Endothelial cell (in vitro differentiated cells): ENCODE measurements around the gene GAB1. TPM values are rescaled to one million over a fixed set of nuclear protein-coding genes. Genes with fewer than 3 reads are reported as not detected.

ENCODE experiments used
- DNase-seq: peaks from one replicate; pipeline ENCODE4 v3.0.0; 2021; ENCODE audit warnings: low spot score
- H3K27ac Mint-ChIP-seq: one replicate; pipeline ENCODE4 v1.8.0; 2021; ENCODE audit warnings: mixed read lengths, inconsistent platforms; ENCODE audit not compliant: unreplicated experiment
- H3K27me3 Mint-ChIP-seq: one replicate; pipeline ENCODE4 v1.8.0; 2021; ENCODE audit warnings: mild to moderate bottlenecking, moderate library complexity, mixed read lengths, inconsistent platforms; ENCODE audit not compliant: unreplicated experiment
- H3K36me3 Mint-ChIP-seq: one replicate; pipeline ENCODE4 v1.8.0; 2021; ENCODE audit warnings: mild to moderate bottlenecking, low read depth, mixed read lengths, inconsistent platforms; ENCODE audit not compliant: unreplicated experiment
- H3K4me1 Mint-ChIP-seq: one replicate; pipeline ENCODE4 v1.8.0; 2021; ENCODE audit warnings: mild to moderate bottlenecking, mixed read lengths, inconsistent platforms; ENCODE audit not compliant: unreplicated experiment
- H3K4me3 Mint-ChIP-seq: one replicate; pipeline ENCODE4 v1.8.0; 2021; ENCODE audit warnings: mild to moderate bottlenecking, mixed read lengths, inconsistent platforms; ENCODE audit not compliant: unreplicated experiment
- H3K9me3 Mint-ChIP-seq: one replicate; pipeline ENCODE4 v1.8.0; 2021; ENCODE audit warnings: mixed read lengths, inconsistent platforms; ENCODE audit not compliant: unreplicated experiment
- CTCF ChIP-seq: fragments of 200-600 bp; sonication (generic); IDR thresholded peaks from one replicate; pipeline ENCODE4 v1.5.0; 2021; ENCODE audit warnings: antibody characterized with exemption; ENCODE audit not compliant: unreplicated experiment
- total RNA-seq: library from RNA; stranded (reverse); fragmentation: NEBNext Ultra II Directional; extraction: Animal tissue kit (Norgen Biotek cat#: 25700); gene quantifications from one replicate; pipeline ENCODE4 v1.2.1, GENCODE V29; 2021; ENCODE audit not compliant: unreplicated experiment

Gene GAB1
- total RNA-seq, 1 donor from 2014 or later, result 51.8 TPM

- Mint-ChIP-seq H3K27ac (no peak overlapping the region), H3K4me3 (no peak overlapping the region), H3K27me3 (no peaks in the 10 kb centered on the region), H3K4me1 (no peaks in the 10 kb centered on the region), H3K36me3 (no peaks in the 10 kb centered on the region), H3K9me3 (no peaks in the 10 kb centered on the region)
- no peak for TF ChIP-seq CTCF
- DNase-seq, result no peak
Measured at GRCh38 chr4:143292858-143293257, 43.8 kb upstream of the GAB1 start.

DNA sequence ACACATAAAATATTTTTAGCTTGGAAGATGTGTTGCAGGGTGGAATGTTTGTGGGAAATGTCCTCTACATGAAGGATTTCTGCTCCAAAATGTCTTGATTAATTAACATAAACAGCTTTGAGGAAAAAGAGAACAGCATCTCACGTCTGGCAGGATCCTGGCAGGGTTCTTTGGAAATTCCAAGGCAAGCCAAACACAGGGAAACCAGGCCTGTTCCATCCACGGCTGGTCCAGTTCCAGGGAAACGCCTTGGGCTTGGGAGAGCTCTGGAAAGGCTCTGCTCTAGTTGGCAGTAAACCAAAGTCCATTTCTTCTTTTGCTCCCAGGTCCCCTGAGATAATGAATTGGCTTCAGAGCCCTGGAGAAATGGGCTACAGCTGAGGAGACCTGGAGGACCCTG, 42.4 kb upstream of the GAB1 start:
- Mint-ChIP-seq H3K27ac (no peak overlapping the region), H3K36me3 (no peaks in the 10 kb centered on the region), H3K4me3 (no peak overlapping the region), H3K27me3 (no peaks in the 10 kb centered on the region), H3K4me1 (no peaks in the 10 kb centered on the region), H3K9me3 (no peaks in the 10 kb centered on the region)
- no peak for DNase-seq
- TF ChIP-seq CTCF, result no peak

DNA sequence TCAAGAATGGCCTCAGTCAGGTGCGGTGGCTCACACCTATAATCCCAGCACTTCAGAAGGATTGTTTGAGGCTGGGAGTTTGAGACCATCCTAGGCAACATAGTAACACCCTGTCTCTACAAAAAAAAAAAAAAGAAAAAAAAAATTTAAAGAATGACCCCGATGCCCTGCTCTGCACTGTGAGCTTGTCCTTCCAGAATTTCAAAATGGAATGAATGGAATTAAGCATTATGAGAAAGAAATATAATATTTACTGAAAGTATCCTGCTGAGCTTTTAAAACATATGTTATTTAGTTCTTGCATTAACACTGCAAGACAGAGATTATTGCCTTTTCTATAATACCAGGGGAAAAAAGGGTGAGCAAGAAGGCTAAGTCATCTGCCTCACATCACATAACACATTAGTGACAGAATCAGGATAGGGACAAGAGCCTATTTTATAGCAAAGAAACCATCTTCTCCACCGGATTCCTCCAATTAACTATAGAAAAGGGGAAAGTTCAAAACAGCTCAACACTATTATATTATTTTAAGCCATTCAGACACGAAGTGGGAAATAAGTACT, 41.9 kb upstream of the GAB1 start:
- Mint-ChIP-seq H3K9me3 (no peaks in the 10 kb centered on the region), H3K27me3 (peaks cover 1% of the 10 kb centered on the region), H3K36me3 (no peaks in the 10 kb centered on the region), H3K27ac (no peak overlapping the region), H3K4me3 (no peak overlapping the region), H3K4me1 (no peaks in the 10 kb centered on the region)
- no peak for DNase-seq
- no peak for TF ChIP-seq CTCF

GRCh38 chr4:143296397-143297067, 40.1 kb upstream of the GAB1 start:
- TF ChIP-seq CTCF, result no peak

GRCh38 chr4:143300860-143301259, 35.8 kb upstream of the GAB1 start:
- no peak for TF ChIP-seq CTCF
- no peaks in the 10 kb centered on the region for H3K4me1 Mint-ChIP-seq
- H3K27ac Mint-ChIP-seq, result no peak overlapping the region

More at GRCh38 chr4:143296397-143297067, 40.1 kb upstream of the GAB1 start:
- DNase-seq, result no peak
- Mint-ChIP-seq H3K9me3 (no peaks in the 10 kb centered on the region), H3K4me1 (no peaks in the 10 kb centered on the region), H3K27ac (no peak overlapping the region), H3K36me3 (no peaks in the 10 kb centered on the region), H3K27me3 (peaks cover 1% of the 10 kb centered on the region), H3K4me3 (no peak overlapping the region)

More at GRCh38 chr4:143300860-143301259, 35.8 kb upstream of the GAB1 start:
- DNase-seq, result no peak
- Mint-ChIP-seq H3K27me3 (peaks cover 1% of the 10 kb centered on the region), H3K9me3 (no peaks in the 10 kb centered on the region), H3K4me3 (no peak overlapping the region), H3K36me3 (no peaks in the 10 kb centered on the region)
